DMS153 treated with DMSO at 0.1 percent for 48 hours (cell line): ENCODE measurements around the gene TAAR9.
"Not testable (repeated sequence)": the region's sequence is repeated elsewhere in the genome, so short reads cannot be mapped to it uniquely, and the experiment has no call there.

Experiments
- DNase-seq: peaks from one replicate; lab custom pipeline; 2025; ENCODE audit not compliant: unreplicated experiment; lab: John Stamatoyannopoulos, UW

TAAR9 gene

DNA sequence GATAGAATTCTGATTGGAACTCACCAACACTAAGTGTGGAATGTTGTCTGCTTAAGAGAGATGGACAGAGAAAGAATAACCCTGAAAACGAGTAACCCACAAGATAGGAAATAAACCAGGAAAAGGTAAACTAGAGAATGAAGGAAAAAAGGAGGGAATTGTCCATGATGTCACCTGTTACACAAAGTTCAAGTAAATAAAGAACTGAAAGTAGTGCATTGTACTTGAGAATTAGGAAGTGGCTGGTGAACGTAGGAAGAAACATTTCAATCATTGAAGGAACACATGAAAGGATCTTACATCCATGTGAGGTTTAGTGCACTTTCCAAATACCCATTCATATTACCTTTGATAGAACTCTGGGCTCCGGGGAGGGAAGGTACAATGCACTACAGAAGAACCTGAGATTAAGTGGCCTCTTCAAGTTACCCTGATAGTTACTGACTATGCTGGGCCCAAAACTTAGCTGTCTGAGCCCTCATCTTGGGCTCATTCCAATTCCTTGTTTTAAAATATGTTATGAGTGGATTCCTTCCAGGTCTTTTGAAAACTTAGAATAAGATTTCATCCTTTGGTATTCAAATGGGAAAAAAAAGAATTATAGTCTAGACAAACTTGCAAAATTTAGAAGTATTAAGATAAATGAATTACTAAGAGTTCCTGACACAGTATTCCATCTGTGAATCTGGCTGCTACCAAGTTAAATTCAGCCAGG, 24.1 kb upstream of the TAAR9 start:
- no peak for DNase-seq

DNA sequence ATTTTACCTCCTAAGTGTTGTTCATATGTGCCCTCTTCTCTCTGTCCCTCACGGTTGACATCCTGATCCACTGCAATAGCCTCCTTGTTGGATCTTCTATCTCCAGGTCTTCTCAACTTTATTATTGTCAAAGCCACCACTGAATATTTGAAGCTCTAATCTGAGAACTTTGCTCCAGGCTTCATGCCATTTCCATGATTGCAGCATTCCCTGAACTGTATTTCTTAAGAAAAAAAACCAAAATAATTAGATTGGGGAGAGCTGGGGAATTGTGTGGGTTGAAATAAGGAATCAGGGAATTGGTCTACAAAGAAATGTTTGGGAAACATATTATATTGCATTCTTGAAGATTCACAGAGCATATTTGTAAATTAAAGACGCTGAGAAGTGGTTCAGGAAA, 22.7 kb upstream of the TAAR9 start:
- DNase-seq, result no peak

DNA sequence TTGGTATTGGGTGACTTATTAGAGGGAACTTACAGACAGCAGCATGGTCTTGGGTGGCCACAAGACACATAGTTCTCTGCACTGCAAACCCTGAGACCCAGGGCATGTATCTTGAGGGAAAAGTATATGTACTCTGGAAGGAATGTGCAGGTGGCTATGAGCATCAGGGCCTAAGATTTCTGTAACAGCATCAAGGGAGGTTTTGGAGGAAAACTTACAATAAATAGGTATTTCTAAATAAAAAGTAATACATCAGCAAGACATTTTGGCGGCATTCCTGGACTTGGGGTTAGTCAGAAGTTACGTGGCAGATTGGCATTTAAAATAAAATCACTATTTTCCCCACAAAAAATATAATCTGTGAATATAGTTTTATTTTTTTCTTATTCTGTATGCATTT, 17.1 kb upstream of the TAAR9 start:
- DNase-seq, result no peak

DNA sequence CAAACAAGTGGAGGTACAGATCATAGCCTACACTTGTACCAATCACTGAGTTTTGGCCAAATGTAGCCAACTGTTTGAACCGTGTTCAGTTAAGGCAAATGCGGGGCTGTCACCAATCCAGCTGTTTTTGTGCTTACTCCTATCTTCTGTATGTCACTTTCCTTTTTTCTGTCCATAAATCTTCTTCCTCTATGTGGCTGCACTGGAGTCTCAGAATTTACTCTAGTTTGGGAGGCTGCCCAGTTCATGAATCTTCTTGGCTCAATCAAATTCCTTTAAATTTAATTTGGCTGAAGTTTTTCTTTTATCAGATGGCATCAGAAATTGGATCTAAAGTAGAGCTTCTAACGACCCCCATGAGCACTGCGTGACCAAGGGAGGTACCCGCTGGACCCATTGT, 13.4 kb upstream of the TAAR9 start:
- DNase-seq, result no peak

DNA sequence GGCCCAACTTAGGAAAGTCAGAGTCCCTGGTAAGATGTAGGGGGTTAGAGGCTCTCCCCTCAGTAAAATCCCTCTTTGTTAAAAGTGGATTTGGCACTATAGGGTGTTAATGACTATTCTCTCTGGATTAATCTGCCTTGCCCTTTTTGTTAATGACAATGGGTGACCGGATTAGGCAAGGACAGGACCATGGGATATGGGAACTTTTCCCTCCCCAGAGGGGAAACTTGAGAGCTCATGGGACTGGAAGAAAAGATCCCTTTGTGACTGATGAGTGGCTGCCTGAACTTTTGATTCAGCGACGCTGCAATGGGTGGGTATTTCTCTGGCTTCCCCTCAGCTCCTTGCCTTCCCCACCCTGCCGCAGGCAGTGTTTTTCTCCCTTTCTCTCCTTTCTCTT, 12.2 kb upstream of the TAAR9 start:
- DNase-seq, result no peak

DNA sequence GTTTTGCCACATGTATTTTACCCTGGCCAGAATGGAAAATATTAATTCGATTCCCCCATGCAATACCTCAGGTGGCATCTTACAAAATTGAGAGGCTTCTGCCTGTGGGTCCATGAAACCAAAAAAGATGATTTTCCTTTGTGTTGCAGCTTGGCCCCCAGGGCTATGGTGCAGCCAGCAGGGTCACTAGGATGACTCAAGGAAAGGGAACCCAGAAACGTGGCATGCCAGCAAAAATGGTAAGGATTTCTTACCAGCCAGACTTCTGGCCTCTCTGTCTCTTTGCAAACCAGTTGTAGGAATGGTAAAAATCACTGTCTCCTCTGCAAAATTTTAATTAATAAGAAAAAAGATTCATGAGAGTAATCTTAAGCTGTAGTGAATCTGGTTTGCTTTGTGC, 11.6 kb upstream of the TAAR9 start:
- no peak for DNase-seq

DNA sequence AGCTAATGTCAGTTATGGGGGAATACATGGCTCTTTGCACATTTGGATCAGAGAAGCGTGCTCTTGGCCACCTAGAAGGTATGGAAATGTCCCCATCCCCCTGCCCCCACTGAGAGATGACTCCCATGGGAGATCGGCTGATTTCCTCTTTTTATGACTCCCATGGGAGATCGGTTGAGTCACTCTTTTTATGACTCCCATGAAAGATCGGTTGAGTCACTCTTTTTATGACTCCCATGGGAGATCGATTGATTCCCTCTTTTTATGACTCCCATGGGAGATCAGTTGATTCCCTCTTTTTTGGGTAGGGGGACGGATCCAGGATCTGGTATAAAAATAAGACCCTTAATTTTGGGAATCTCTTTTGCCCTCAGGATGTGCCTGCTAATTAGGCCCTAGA, 10.3 kb upstream of the TAAR9 start:
- peak; percentile 19 for DNase-seq

DNA sequence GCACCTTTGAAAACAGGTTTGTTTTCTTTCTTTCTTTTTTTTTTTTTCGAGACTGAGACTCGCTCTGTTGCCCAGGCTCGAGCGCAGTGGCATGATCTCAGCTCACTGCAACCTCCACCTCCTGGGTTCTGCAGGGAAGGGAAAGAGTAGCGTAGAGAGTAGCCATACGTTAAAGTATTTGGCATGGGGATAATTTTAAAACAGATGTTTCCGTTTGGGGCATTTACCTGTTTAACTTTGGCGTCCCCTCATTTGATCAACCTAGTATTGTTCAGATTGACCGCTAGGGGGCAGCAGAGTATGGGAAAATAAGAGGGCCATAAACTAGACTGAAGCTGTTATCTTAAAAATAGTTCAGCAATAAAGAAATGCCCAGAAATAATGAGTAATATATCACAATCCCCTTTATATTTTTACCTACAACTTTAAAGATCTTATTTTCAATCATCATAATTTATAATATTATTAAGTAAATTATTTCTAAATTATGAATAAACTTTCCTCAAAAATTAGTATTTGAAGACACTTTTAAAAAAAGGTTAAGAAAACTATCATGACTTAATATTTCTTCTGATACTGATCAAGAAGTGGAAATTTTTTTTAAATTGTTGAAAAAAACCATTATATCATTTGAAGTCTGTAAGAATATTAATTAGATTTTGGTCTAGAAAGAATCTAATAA, 7.6 kb upstream of the TAAR9 start:
- peak; percentile 55 for DNase-seq

DNA sequence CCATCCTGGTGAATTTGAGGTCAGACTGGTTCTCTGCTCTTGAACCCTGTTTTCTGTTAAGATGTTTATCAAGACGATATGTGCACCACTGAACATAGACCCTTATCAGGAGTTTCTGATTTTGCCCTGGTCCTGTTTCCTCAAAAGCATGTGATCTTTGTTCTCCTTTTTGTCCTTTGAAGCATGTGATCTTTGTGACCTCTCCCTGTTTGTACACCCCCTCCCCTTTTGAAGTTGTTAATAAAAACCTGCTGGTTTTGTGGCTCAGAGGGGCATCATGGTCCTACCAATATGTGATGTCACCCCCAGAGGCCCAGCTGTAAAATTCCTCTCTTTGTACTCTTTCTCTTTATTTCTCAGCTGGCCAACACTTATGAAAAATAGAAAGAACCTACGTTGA, 3.5 kb upstream of the TAAR9 start:
- DNase-seq, result not testable (repeated sequence)

DNA sequence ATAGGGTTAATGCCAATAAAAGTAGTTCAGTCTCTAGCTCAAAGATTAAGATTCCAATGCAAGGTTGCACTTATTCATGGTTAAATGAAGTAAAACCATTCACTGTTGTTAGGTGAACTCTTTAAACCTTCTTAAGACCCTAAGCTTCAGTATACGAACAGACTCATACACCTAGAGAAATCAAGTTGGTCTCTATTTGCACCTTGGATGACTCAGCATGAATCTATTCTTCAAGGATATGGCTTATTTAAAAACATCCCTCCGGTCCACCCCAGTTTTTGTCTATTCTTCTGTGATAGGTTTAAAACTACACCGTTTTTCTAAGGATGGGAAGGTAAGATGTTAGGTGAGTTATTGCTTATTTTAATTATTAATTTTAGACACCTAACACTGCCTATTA, 932 bp upstream of the TAAR9 start:
- DNase-seq, result no peak

DNA sequence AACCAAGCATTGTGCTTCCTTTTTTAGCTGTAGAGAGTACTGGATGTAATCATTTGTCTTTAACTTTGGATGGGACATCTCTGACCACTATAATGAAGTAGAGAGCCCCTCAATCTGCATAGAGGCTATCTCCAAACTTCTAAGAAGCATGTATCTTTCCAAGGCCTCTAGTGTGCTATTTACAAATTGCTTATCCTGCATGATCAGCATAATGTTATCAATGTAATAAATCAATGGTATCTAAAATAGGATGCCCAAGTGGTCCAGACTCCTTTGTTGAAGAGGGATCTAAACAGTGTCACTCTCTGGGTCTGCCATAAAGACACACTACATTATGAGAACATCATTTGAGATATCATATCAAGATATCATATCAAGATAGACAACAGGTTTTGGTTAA, 6.7 kb downstream of the TAAR9 start:
- DNase-seq, result no peak

DNA sequence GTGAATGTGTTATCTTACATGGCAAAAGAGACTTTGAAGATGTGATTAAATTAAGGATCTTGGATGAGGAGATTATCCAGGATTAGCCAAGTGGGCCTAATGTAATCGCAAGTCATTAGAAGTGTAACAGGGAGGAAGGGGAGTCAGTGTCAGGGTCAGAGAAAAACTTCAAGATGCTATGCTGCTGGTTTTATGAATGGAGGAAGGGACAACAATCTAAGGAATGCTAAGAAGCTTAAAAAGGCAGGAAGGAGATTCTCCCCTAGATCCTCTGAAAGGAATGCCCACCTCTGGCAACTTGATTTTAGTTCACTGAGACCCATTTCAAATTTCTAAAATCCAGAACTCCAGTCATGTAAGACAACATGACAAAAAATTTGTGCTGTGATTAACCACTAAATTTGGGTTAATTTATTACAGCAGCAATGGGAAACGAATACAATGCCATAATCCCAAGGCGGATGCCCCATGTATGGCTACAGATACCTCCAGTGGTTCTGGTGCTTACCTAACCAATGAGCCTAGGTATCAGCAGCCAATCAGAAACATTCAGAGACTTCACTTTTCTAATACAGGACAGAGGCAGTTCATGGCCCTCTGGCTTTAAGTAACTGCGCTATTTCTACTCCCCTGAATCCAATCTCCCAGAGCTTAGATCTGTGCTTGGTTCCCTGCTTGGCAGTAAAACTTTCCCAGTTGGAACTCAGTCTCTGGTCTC, 10.8 kb downstream of the TAAR9 start:
- no peak for DNase-seq

DNA sequence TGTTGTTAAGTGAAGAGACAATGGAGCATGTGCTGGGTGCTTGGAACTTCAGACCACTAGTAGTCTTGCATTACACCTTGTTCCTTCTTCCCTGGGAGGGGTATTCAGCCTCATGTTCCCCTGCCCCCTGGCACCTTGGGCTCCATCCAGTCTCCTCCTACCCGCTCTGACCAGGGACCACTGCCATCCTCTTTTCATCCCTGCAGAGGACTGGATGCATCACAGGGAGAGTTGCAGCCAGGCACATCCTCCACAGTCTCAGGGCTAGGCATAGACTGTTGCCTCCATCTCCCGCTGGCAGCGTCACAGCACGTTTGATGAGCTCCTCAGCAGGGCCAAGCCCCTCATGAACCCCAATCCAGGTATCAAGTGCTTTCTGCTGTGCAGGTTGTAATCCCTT, 13.1 kb downstream of the TAAR9 start:
- DNase-seq, result no peak

DNA sequence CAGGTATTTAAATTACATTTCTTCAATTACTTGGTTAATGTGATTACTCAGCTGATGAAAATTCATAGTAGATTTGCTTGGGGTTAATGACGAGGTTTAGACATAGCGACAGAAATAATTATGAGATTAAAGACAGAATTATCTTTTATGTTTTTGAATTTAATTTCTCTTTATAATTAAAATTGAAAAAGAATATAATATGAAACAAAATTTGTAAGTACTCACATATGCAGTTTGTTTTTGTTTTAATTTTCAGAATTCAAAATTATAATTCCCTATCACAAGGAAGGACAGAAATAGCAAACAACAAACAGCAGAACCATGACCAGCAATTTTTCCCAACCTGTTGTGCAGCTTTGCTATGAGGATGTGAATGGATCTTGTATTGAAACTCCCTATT, 14.3 kb downstream of the TAAR9 start, which contains the start of gene TAAR8:
TAAR8 (plus strand) TSS at position 301 of the 400 bp plus-strand sequence; CDS start at position 322, 21 bp downstream.
- DNase-seq, result no peak

DNA sequence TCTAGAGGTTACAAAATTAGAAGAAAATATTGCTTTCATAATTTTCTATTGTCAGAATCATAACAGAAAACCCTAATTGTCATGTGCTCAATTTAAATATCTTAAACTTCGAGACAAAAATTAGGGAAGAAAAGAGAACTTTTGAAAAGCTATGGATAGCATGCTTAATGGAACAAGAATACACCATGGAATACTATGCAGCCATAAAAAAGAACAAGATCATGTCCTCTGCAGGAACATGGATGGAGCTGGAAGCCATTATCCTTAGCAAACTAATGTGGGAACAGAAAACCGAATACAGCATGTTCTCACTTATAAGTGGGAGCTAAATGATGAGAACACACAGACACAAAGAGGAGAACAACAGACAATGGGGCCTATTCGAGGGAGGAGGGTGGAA, 22.0 kb downstream of the TAAR9 start:
- DNase-seq, result not testable (repeated sequence)

DNA sequence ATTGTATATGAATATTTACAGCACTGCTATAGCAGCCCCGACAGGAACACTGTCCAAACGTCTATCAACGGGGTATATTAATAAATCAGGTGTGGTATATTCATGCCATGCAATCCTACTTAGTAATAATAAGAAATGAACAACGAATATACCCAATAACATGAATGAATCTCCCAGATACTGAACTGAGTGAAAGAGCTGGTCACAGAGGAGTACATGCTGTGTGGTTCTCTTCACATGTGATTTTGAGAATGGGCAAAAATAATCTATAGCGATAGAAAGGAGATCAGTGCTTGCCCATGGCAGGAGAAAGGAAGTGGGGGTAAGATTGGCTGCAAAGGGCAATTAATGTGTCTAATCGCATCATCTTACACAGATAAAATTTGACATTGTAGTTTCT, 28.3 kb downstream of the TAAR9 start:
- DNase-seq, result no peak

DNA sequence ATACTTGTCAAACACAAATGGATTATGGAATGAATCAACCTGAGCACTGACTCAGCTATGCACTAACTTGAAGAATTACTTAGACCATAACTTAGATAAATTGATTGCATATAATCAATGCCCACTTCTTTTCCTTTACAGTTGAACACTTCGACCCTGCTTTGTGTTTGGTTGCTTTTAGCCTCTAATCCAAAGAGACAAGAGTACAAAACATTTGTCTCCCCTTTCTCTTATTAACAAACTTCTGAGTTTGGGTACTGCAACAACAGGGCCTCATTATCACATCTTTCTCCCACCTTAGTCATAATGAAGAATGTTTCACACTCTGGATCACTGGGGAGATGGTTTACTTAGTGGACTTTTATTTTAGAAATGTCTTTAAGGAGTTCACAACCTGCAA, 29.5 kb downstream of the TAAR9 start:
- DNase-seq, result no peak

DNA sequence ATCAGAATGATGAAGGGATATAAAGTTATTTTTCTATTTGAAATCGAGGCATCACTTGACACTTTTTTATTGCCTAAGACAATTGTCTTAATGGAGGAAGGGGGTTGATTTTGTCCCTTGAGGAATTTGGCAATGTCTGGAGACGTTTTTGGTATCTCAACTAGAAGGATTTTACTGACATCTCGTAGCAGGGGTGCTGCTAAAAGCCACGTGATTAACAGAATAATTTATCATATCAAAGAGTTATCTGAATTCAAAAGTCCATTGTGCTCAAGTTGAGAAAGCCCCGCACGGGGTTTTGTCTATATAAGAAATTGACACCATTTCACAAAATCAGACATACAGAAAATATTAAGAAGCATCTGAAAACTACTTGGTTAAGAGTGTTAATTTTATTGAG, 30.5 kb downstream of the TAAR9 start:
- DNase-seq, result no peak

DNA sequence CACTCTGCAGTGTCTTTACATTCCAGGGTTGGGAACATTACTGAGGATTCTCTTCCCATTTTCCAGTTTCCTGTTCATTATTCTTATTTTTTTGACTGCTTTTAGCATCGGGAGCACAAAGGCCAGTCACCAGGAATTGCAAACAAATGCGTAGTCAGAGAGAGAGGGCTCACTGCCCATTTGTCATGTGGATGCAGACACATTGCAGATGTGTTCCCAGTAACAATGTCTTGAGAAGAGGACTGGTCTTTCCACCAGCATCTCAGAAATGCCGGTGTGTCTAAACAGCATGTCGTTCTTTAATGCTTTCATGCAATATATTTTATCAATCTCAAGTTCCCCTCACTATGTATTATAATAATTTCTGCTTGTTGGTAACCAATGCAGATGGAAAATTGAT, 31.1 kb downstream of the TAAR9 start:
- no peak for DNase-seq

DNA sequence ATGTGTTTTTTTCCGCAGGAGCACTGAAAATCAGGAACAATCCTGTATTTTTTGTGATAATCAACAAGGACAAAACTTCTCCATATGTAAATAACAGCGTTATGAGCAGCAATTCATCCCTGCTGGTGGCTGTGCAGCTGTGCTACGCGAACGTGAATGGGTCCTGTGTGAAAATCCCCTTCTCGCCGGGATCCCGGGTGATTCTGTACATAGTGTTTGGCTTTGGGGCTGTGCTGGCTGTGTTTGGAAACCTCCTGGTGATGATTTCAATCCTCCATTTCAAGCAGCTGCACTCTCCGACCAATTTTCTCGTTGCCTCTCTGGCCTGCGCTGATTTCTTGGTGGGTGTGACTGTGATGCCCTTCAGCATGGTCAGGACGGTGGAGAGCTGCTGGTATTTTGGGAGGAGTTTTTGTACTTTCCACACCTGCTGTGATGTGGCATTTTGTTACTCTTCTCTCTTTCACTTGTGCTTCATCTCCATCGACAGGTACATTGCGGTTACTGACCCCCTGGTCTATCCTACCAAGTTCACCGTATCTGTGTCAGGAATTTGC, 32.2 kb downstream of the TAAR9 start, which contains the start of gene TAAR6:
TAAR6 (plus strand) TSS at position 102 of the 557 bp plus-strand sequence; CDS start at position 102, 0 bp downstream.
- DNase-seq, result no peak

DNA sequence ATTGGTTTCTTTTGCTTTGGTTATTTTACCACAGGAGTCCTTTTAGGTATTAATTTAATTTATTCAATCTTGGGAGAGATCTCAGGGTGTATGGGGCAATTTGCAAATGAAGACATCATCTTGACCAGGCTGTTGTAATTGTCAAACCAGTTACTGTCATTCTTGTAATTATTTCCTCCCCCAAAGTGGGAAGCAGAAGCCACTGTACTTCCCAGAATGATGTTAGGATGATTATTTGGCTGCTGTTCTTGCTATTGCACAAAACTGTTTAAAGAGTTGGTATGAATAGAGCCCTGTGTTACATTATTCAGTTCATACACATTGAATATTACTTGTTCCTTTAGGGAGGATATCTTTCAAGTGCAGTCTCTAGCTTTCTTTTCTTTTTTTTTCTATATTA, 33.7 kb downstream of the TAAR9 start:
- DNase-seq, result no peak

DNA sequence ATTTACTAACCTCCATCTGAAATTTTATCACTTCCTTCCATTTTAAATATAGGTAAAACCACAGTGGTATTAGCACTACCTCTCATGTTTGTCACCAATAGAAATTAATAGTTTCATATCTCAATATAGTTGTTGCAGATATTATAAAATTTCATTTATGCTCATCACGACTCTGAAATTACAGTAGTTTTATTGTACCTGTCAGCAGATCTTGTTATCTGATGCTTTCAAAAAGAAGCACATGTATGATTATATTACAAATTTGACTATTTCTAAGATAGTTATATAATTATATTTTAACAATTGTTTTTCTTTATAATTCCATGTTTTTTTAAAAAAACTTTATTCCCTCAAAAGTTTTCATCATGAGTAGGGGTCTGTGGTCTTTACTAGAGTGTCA, 46.6 kb downstream of the TAAR9 start:
- no peak for DNase-seq
